SK-N-SH treated with all-trans-retinoic acid at 6 μM for 48 hours (cell line): Measurements from ENCODE around the gene SYTL1.

Experiments used
- ATAC-seq: fragments of 200-7000 bp; cut with Tn5 transposase; 3 replicates; pipeline ENCODE4 v1.9.1; 2020; ENCODE audit warnings: mild to moderate bottlenecking, moderate library complexity
- BACH2 ChIP-seq: fragments of 250-450 bp; sonication (Bioruptor Pico); IDR thresholded peaks from 2 replicates; pipeline ENCODE4 v1.9.0; 2021; ENCODE audit warnings: mild to moderate bottlenecking, borderline replicate concordance
- CSDC2 ChIP-seq: fragments of 250-450 bp; sonication (Bioruptor Pico); IDR thresholded peaks from 2 replicates; pipeline ENCODE4 v1.5.0; 2020; ENCODE audit warnings: mild to moderate bottlenecking, moderate library complexity
- CSRNP3 ChIP-seq: fragments of 250-450 bp; sonication (Bioruptor Pico); IDR thresholded peaks from 2 replicates; pipeline ENCODE4 v1.5.1; 2021; ENCODE audit warnings: mild to moderate bottlenecking, moderate library complexity
- ESRRG ChIP-seq: fragments of 250-450 bp; sonication (Bioruptor Pico); IDR thresholded peaks from 2 replicates; pipeline ENCODE4 v1.6.1; 2021; ENCODE audit warnings: mild to moderate bottlenecking
- GLIS3 ChIP-seq: fragments of 250-450 bp; sonication (Bioruptor Pico); IDR thresholded peaks from 2 replicates; pipeline ENCODE4 v1.5.0; 2020; ENCODE audit warnings: mild to moderate bottlenecking, moderate library complexity
- ISL1 ChIP-seq: fragments of 250-450 bp; sonication (Bioruptor Pico); IDR thresholded peaks from 2 replicates; pipeline ENCODE4 v2.1.2; 2022; ENCODE audit warnings: mild to moderate bottlenecking, moderate library complexity
- OSR1 ChIP-seq: fragments of 250-450 bp; sonication (Bioruptor Pico); IDR thresholded peaks from 2 replicates; pipeline ENCODE4 v1.8.0; 2022; ENCODE audit warnings: moderate library complexity, mild to moderate bottlenecking, inconsistent platforms
- PPARA ChIP-seq: fragments of 250-450 bp; sonication (Bioruptor Pico); IDR thresholded peaks from 2 replicates; pipeline ENCODE4 v1.5.0; 2020; ENCODE audit warnings: mild to moderate bottlenecking, borderline replicate concordance
- RARB ChIP-seq: fragments of 250-450 bp; sonication (Bioruptor Pico); IDR thresholded peaks from 2 replicates; pipeline ENCODE4 v1.8.0; 2021; ENCODE audit warnings: mild to moderate bottlenecking, moderate library complexity
- SNAI2 ChIP-seq: fragments of 250-450 bp; sonication (Bioruptor Pico); IDR thresholded peaks from 2 replicates; pipeline ENCODE4 v1.5.0; 2020; ENCODE audit warnings: mild to moderate bottlenecking, moderate library complexity
- TOX ChIP-seq: fragments of 250-450 bp; sonication (Bioruptor Pico); IDR thresholded peaks from 2 replicates; pipeline ENCODE4 v1.8.0; 2021; ENCODE audit warnings: mild to moderate bottlenecking, moderate library complexity, borderline replicate concordance
- TSHZ2 ChIP-seq: fragments of 250-450 bp; sonication (Bioruptor Pico); IDR thresholded peaks from 2 replicates; pipeline ENCODE4 v1.5.0; 2020; ENCODE audit warnings: mild to moderate bottlenecking, moderate library complexity
- ZC3H10 ChIP-seq: fragments of 250-450 bp; sonication (Bioruptor Pico); IDR thresholded peaks from 2 replicates; pipeline ENCODE4 v1.5.1; 2021; ENCODE audit warnings: mild to moderate bottlenecking, moderate library complexity
- ZFP3 ChIP-seq: fragments of 250-450 bp; sonication (Bioruptor Pico); IDR thresholded peaks from 2 replicates; pipeline ENCODE4 v1.5.0; 2020; ENCODE audit warnings: mild to moderate bottlenecking, moderate library complexity
- ZFP30 ChIP-seq: fragments of 450-650 bp; formaldehyde crosslinking; IDR thresholded peaks from 2 replicates; pipeline ENCODE4 v1.5.0; 2022; ENCODE audit warnings: mild to moderate bottlenecking, moderate library complexity
- ZNF565 ChIP-seq: fragments of 450-650 bp; formaldehyde crosslinking; conservative IDR thresholded peaks from 2 replicates; pipeline ENCODE4 v1.5.0; 2020; ENCODE audit warnings: low read depth, mild to moderate bottlenecking, moderate library complexity
- ZNF8 ChIP-seq: fragments of 450-650 bp; formaldehyde crosslinking; IDR thresholded peaks from 2 replicates; pipeline ENCODE4 v1.5.0; 2020; ENCODE audit warnings: mild to moderate bottlenecking, moderate library complexity
- TF ChIP-seq, protein P1 (sequence below): fragments of 250-450 bp; sonication (Bioruptor Pico); IDR thresholded peaks from 2 replicates; pipeline ENCODE4 v1.8.0; 2020; ENCODE audit warnings: mild to moderate bottlenecking, moderate library complexity, borderline replicate concordance
- TF ChIP-seq, protein P2 (sequence below): fragments of 250-450 bp; sonication (Bioruptor Pico); IDR thresholded peaks from 2 replicates; pipeline ENCODE4 v1.8.0; 2021; ENCODE audit warnings: low read depth, mild to moderate bottlenecking, moderate library complexity, borderline replicate concordance
- TF ChIP-seq, protein P3 (sequence below): fragments of 250-450 bp; sonication (Bioruptor Pico); IDR thresholded peaks from 2 replicates; pipeline ENCODE4 v1.5.1; 2020; ENCODE audit warnings: low read depth, mild to moderate bottlenecking, moderate library complexity

The SYTL1 gene

GRCh38 chr1:27307874-27308598 lies 33.8 kb upstream of the SYTL1 start (continued):
- no peak for TF ChIP-seq TSHZ2 (CRISPR knock-in tag)

GRCh38 chr1:27314169-27314568 lies 27.7 kb upstream of the SYTL1 start:
- TF ChIP-seq ZNF8 (CRISPR knock-in tag) (no peak), ZFP30 (CRISPR knock-in tag) (no peak), TOX (CRISPR knock-in tag) (no peak), RARB (CRISPR knock-in tag) (no peak)
- ATAC-seq: no peak

- TF ChIP-seq, protein P1, sequence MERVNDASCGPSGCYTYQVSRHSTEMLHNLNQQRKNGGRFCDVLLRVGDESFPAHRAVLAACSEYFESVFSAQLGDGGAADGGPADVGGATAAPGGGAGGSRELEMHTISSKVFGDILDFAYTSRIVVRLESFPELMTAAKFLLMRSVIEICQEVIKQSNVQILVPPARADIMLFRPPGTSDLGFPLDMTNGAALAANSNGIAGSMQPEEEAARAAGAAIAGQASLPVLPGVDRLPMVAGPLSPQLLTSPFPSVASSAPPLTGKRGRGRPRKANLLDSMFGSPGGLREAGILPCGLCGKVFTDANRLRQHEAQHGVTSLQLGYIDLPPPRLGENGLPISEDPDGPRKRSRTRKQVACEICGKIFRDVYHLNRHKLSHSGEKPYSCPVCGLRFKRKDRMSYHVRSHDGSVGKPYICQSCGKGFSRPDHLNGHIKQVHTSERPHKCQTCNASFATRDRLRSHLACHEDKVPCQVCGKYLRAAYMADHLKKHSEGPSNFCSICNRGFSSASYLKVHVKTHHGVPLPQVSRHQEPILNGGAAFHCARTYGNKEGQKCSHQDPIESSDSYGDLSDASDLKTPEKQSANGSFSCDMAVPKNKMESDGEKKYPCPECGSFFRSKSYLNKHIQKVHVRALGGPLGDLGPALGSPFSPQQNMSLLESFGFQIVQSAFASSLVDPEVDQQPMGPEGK (CRISPR knock-in tag): no peak
- TF ChIP-seq ESRRG (CRISPR knock-in tag): no peak
- no peak for TF ChIP-seq CSDC2 (CRISPR knock-in tag)
- no peak for TF ChIP-seq ZFP30 (CRISPR knock-in tag)
- no peak for TF ChIP-seq ZC3H10 (CRISPR knock-in tag)
- no peak; the same call in 2 of the 3 replicates for ATAC-seq
Observed at GRCh38 chr1:27314737-27315136, 27.1 kb upstream of the SYTL1 start.

DNA sequence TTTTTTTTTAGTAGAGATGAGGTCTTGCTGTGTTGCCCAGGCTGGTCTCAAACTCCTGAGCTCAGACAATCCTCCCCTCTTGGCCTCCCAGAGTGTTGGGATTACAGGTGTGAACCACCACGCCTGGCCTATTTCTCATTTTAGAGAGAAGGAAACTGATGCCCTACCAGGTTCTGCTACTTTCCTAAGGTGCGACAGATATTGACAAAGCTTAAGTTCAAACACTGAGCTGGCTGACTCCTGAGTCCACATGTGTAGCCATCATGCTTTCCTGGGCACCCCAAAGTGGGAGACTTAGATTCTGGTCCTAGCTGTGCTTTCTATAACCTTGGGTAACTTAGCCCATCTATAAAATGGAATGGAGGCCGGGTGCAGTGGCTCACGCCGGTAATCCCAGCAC lies 25.0 kb upstream of the SYTL1 start:
- TF ChIP-seq RARB (CRISPR knock-in tag) (no peak), PPARA (CRISPR knock-in tag) (no peak), SNAI2 (CRISPR knock-in tag) (no peak), ZC3H10 (CRISPR knock-in tag) (no peak), GLIS3 (CRISPR knock-in tag) (no peak), CSDC2 (CRISPR knock-in tag) (no peak), OSR1 (CRISPR knock-in tag) (no peak), ZNF8 (CRISPR knock-in tag) (no peak), ZNF565 (no peak), ZFP3 (CRISPR knock-in tag) (no peak)
- TF ChIP-seq, protein P2, sequence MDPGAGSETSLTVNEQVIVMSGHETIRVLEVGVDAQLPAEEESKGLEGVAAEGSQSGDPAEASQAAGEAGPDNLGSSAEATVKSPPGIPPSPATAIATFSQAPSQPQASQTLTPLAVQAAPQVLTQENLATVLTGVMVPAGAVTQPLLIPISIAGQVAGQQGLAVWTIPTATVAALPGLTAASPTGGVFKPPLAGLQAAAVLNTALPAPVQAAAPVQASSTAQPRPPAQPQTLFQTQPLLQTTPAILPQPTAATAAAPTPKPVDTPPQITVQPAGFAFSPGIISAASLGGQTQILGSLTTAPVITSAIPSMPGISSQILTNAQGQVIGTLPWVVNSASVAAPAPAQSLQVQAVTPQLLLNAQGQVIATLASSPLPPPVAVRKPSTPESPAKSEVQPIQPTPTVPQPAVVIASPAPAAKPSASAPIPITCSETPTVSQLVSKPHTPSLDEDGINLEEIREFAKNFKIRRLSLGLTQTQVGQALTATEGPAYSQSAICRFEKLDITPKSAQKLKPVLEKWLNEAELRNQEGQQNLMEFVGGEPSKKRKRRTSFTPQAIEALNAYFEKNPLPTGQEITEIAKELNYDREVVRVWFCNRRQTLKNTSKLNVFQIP: no peak
- TF ChIP-seq, all 23 proteins: peak for 0
- no peak for ATAC-seq

- ATAC-seq: no peak
- TF ChIP-seq BACH2 (CRISPR knock-in tag) (no peak), RARB (CRISPR knock-in tag) (no peak), CSRNP3 (CRISPR knock-in tag) (no peak), TOX (CRISPR knock-in tag) (no peak), SNAI2 (CRISPR knock-in tag) (no peak), TSHZ2 (CRISPR knock-in tag) (no peak), ZFP3 (CRISPR knock-in tag) (no peak), ZNF8 (CRISPR knock-in tag) (no peak), ISL1 (CRISPR knock-in tag) (no peak)
- TF ChIP-seq, protein P3, sequence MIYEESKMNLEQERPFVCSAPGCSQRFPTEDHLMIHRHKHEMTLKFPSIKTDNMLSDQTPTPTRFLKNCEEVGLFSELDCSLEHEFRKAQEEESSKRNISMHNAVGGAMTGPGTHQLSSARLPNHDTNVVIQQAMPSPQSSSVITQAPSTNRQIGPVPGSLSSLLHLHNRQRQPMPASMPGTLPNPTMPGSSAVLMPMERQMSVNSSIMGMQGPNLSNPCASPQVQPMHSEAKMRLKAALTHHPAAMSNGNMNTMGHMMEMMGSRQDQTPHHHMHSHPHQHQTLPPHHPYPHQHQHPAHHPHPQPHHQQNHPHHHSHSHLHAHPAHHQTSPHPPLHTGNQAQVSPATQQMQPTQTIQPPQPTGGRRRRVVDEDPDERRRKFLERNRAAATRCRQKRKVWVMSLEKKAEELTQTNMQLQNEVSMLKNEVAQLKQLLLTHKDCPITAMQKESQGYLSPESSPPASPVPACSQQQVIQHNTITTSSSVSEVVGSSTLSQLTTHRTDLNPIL (CRISPR knock-in tag): no peak
- TF ChIP-seq, protein P1 (CRISPR knock-in tag): no peak
Observed at GRCh38 chr1:27318136-27318535, 23.7 kb upstream of the SYTL1 start.
